ENCODE data around the gene NUDT16L1. TPM values are rescaled to one million over a fixed set of nuclear protein-coding genes. Genes with fewer than 3 reads are reported as not detected.
A peak's percentile ranks its signal among the peaks of the same experiment; 100 is the strongest.

The NUDT16L1 gene
- total RNA-seq, 1 donor from 2014 or later: 27.3 TPM

DNA sequence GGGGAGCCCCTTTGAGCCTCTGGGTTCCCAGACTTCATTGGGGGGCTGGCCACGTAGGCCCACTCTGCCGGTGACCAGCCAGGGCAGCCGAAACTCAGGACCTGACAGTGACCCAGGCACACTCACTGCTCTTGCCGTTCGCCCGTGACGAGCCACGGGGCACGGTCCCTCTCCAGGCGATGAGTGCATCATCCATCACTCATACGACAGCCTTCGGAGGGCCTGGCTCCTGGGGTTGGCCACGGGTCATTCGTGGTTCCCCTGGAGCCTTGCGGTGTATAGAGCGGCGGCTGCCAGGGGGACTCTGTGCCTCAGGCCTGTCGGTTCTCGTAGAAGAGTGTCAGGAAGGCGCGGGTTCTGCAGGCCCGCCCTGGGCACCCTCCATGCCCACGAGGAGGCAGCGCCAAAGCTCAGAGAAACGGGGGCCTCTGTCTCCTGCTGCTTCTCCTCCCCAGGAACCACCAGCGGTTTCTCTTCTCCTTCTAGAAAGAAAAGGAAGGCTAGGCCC is 11.2 kb upstream of the NUDT16L1 start:
- DNase-seq (no peak), ATAC-seq (no peak)
- intact Hi-C loops (cut with DNase I): no loop called here
- Histone ChIP-seq H3K27ac (no peak overlapping the region), H3K4me1 (peaks cover 41% of the 10 kb centered on the region), H3K27me3 (ENCODE audit: low read depth) (no peaks in the 10 kb centered on the region), H3K36me3 (peaks cover 84% of the 10 kb centered on the region), H3K9me3 (no peaks in the 10 kb centered on the region), H3K4me3 (no peak overlapping the region)
- TF ChIP-seq, protein P1, sequence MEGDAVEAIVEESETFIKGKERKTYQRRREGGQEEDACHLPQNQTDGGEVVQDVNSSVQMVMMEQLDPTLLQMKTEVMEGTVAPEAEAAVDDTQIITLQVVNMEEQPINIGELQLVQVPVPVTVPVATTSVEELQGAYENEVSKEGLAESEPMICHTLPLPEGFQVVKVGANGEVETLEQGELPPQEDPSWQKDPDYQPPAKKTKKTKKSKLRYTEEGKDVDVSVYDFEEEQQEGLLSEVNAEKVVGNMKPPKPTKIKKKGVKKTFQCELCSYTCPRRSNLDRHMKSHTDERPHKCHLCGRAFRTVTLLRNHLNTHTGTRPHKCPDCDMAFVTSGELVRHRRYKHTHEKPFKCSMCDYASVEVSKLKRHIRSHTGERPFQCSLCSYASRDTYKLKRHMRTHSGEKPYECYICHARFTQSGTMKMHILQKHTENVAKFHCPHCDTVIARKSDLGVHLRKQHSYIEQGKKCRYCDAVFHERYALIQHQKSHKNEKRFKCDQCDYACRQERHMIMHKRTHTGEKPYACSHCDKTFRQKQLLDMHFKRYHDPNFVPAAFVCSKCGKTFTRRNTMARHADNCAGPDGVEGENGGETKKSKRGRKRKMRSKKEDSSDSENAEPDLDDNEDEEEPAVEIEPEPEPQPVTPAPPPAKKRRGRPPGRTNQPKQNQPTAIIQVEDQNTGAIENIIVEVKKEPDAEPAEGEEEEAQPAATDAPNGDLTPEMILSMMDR (IDR thresholded peaks at IDR 0.05): no peak

DNA sequence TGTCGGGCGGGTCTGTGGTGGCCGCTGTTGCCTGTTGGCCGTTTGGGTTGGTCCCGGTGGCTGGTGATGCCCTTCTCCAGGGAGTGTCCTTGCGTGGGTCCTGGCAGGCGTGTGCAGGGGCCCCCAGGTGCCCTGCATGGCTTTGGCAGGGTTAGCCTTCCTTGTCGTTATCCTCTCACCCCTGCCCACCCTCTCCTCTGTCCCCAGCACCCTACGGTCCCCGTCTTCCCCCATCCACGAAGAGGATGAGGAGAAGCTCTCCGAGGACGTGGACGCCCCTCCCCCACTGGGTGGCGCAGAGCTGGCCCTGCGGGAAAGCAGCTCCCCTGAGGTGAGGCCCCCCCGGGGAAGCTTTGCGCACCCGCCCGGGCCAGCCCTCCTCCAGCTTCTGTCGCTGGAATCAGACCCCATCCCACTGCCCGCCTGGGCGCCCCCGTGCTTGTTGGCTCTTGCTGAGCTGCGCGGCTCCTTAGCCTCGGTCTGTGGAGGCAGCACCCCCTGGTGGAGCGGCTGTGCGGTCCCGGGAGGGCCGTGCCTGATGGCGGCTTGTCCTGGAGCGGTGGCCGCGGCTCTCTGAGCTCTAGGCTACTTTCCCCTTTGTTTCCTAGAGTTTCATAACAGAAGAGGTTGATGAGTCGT is 10.6 kb upstream of the NUDT16L1 start:
- no peak overlapping the region for H3K4me3 ChIP-seq
- peak; percentile 54 to 55 for ATAC-seq
- peaks cover 36% of the 10 kb centered on the region for H3K4me1 ChIP-seq
- H3K27ac ChIP-seq: peak overlapping the region; percentile 11
- DNase-seq: peak; percentile 76
- intact Hi-C loops (cut with DNase I): no loop called here
- TF ChIP-seq, protein P1 (IDR thresholded peaks at IDR 0.05): peak; percentile 55
- H3K9me3 ChIP-seq: no peaks in the 10 kb centered on the region
- no peaks in the 10 kb centered on the region for H3K27me3 ChIP-seq (ENCODE audit: low read depth)
- peaks cover 83% of the 10 kb centered on the region for H3K36me3 ChIP-seq

DNA sequence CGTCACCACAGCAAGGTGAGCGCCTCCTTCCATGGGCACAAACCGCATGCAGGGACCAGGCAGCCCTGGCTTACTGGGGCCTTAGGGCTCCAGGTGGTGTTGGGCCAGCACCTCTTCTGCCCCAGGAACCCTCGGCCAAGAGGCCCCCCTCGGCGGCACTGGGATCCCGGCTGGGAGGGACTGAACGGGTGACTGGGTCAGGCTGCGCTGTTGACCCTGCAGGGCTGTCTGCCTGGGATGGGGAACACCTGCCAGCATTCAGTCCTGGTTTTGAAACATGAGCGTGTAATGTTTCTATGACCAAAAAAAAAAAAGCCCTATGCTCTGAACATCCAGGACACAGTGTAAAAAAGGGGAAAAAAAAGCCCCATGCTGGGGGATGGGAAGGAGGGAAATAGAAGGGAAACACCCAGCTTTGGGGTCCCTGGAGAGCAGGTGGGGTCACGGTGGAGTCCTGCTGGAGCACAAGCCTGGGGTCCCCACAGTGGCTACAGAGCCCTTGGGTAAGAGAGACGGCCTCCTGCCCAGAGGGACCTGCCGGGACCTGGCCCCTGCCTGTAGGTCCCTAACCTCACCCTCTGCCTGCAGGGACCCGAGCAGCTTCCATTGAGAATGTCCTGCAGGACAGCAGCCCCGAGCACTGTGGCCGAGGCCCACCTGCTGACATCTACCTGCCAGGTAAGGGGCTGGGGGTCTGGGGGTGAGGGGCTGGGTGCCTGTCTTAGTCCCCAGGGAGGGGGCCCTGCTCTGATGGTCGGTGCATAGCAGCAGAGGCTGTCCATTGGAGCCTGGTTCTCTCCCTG is 9.9 kb upstream of the NUDT16L1 start:
- Histone ChIP-seq H3K27me3 (ENCODE audit: low read depth) (no peaks in the 10 kb centered on the region), H3K27ac (peak overlapping the region; percentile 11), H3K36me3 (peaks cover 86% of the 10 kb centered on the region), H3K4me1 (peaks cover 34% of the 10 kb centered on the region), H3K9me3 (no peaks in the 10 kb centered on the region), H3K4me3 (no peak overlapping the region)
- ATAC-seq (no peak), DNase-seq (no peak)
- intact Hi-C loops (cut with DNase I): no loop called here
- TF ChIP-seq, protein P1 (IDR thresholded peaks at IDR 0.05): no peak

GRCh38 chr16:4684058-4684715 is 9.2 kb upstream of the NUDT16L1 start:
- Histone ChIP-seq H3K4me3 (no peak overlapping the region), H3K4me1 (peaks cover 30% of the 10 kb centered on the region), H3K36me3 (peaks cover 92% of the 10 kb centered on the region), H3K9me3 (no peaks in the 10 kb centered on the region), H3K27ac (no peak overlapping the region), H3K27me3 (ENCODE audit: low read depth) (no peaks in the 10 kb centered on the region)
- intact Hi-C loops (cut with DNase I): no loop called here
- ATAC-seq (no peak), DNase-seq (no peak)
- TF ChIP-seq, protein P1 (IDR thresholded peaks at IDR 0.05): no peak

- Histone ChIP-seq H3K27me3 (ENCODE audit: low read depth) (no peaks in the 10 kb centered on the region), H3K4me1 (peaks cover 24% of the 10 kb centered on the region), H3K9me3 (no peaks in the 10 kb centered on the region), H3K27ac (no peak overlapping the region), H3K36me3 (peaks cover 95% of the 10 kb centered on the region), H3K4me3 (no peak overlapping the region)
- TF ChIP-seq, protein P1 (IDR thresholded peaks at IDR 0.05): no peak
- DNase-seq: no peak
- intact Hi-C loops (cut with DNase I): no loop called here
- no peak for ATAC-seq
Measured at GRCh38 chr16:4684763-4685162, 8.6 kb upstream of the NUDT16L1 start.
